Measurements from ENCODE around the gene SPANXN5.
"Not testable (repeated sequence)": the region's sequence is repeated elsewhere in the genome, so short reads cannot be mapped to it uniquely, and the experiment has no call there.

- not testable (repeated sequence) for TF ChIP-seq CTCF (conservative IDR thresholded peaks at IDR 0.05; ENCODE audit: low read depth, low read length); EZH2phosphoT487 (IDR thresholded peaks at IDR 0.05; ENCODE audit: borderline replicate concordance, low read length); EZH2 (IDR thresholded peaks at IDR 0.05; ENCODE audit: low read length, unreplicated experiment)
Observed at GRCh38 chrX:52773504-52773903, 23.7 kb downstream of the SPANXN5 start.
